ENCODE measurements around the gene PBOV1.

The PBOV1 gene

DNA sequence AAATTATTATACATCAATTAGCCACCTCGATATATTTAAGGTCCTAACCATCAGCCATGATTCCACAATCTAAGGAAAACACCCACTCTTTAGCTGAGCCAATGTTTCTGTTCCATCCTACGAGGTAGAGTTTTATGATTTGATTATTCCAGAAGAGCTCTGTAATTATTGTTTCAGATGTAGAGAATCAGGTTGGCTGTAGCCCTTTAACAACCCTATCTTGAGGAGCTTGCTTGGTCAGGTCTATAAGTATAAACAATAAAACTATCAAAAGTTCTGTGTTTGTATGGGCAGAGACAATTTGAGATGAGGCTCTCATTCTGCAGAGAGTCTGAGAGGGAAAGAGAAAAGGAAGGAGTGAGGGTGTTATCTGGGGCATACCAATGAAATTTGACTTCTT lies at the start of gene PBOV1:
Gene PBOV1 (minus strand): TSS at position 43 of the 400 bp plus-strand sequence. CDS start 96 bp downstream, outside the sequence.
- H3K4me1 ChIP-seq (ENCODE audit: insufficient read depth, low read length): no peaks in the 10 kb centered on the region
- H3K36me3 ChIP-seq (ENCODE audit: insufficient read depth, low read length): no peaks in the 10 kb centered on the region

DNA sequence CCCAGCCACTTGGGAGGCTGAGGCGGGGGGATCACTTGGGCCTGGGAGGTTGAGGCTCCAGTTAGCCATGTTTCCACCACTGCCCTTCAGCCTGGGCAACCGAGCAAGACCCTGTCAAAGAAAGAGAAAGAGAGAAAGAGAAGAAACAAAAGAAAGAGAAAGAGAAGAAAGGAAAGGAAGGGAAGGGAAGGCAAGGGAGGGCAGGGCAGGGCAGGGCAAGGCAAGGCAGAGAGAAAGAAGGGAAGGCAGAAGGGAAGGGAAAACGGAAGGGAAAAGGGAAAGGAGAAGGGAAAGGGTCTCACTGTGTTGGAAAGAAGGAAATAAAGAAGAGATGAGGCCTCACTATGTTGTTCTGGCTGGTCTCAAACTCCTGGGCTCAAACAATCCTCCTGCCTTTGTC lies 47.8 kb upstream of the PBOV1 start:
- Histone ChIP-seq H3K9me3 (ENCODE audit: low read length) (no peaks in the 10 kb centered on the region), H3K4me3 (ENCODE audit: low read depth in 1 of 2, low read length in 2 of 2) (no peak overlapping the region), H3K9ac (ENCODE audit: low read length) (no peak overlapping the region), H3K27me3 (ENCODE audit: control insufficient read depth in 1 of 2, insufficient read depth in 2 of 2, low read length in 2 of 2) (no peaks in the 10 kb centered on the region), H3K4me1 (ENCODE audit: insufficient read depth, low read length) (no peaks in the 10 kb centered on the region), H3K36me3 (ENCODE audit: insufficient read depth, low read length) (no peaks in the 10 kb centered on the region), H3K27ac (ENCODE audit: low read depth, low read length) (no peak overlapping the region)

More for the DNA sequence above, at the start of gene PBOV1:
- H3K4me3 ChIP-seq (ENCODE audit: low read depth in 1 of 2, low read length in 2 of 2): no peak within 1 kb of the TSS
- H3K9me3 ChIP-seq (ENCODE audit: low read length): no peaks in the 10 kb centered on the region
- H3K27me3 ChIP-seq (ENCODE audit: control insufficient read depth in 1 of 2, insufficient read depth in 2 of 2, low read length in 2 of 2): no peaks in the 10 kb centered on the region
- H3K9ac ChIP-seq (ENCODE audit: low read length): no peak within 1 kb of the TSS
- H3K27ac ChIP-seq (ENCODE audit: low read depth, low read length): no peak within 1 kb of the TSS

DNA sequence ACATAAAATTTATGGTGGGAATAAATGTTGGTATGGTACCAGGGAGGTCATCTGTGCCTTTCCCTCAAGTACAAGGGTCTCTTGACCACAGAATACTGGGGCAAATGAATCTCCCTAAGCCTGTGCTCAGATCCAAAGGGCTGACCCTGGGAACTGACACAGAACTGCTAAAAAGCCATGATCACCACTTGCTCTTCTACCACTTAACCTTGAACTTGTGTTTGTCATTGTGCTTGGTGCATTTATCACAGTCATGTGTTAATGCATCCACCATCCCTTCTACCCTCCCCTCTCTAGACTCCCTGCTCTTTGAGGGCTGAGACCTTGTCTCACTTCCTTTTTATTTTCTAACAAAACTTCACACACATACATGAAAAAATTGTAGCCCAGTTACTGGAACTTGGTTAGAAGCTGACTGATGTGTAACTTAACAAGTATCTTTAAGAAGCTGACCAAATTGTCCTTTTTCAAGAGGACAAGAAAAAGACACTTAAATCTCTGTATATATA lies 46.1 kb upstream of the PBOV1 start:
- Histone ChIP-seq H3K4me1 (ENCODE audit: insufficient read depth, low read length) (no peaks in the 10 kb centered on the region), H3K9me3 (ENCODE audit: low read length) (no peaks in the 10 kb centered on the region), H3K27ac (ENCODE audit: low read depth, low read length) (no peak overlapping the region)

DNA sequence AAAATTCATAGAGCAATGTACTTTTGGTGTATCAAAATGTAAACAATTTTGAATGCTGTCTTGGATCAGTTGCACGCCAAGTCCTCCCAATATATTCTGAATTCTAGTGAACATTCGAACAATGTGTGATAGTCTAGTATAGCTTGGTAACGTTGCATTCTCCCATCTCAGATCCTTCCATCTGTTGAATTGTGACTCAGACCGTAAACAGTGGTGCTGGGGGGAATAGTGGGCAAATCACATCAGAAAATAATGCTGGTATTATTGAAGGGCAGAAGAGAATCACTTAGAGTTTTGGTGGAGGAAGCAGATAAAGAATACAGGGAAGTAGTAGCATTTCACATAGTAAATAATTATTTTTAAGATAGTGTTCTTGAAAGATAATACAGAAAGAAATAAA lies 45.7 kb upstream of the PBOV1 start:
- H3K27ac ChIP-seq (ENCODE audit: low read depth, low read length): no peak overlapping the region
- H3K27me3 ChIP-seq (ENCODE audit: control insufficient read depth in 1 of 2, insufficient read depth in 2 of 2, low read length in 2 of 2): no peaks in the 10 kb centered on the region

More for the DNA sequence above, 46.1 kb upstream of the PBOV1 start:
- Histone ChIP-seq H3K9ac (ENCODE audit: low read length) (no peak overlapping the region), H3K36me3 (ENCODE audit: insufficient read depth, low read length) (no peaks in the 10 kb centered on the region), H3K27me3 (ENCODE audit: control insufficient read depth in 1 of 2, insufficient read depth in 2 of 2, low read length in 2 of 2) (no peaks in the 10 kb centered on the region), H3K4me3 (ENCODE audit: low read depth in 1 of 2, low read length in 2 of 2) (no peak overlapping the region)

DNA sequence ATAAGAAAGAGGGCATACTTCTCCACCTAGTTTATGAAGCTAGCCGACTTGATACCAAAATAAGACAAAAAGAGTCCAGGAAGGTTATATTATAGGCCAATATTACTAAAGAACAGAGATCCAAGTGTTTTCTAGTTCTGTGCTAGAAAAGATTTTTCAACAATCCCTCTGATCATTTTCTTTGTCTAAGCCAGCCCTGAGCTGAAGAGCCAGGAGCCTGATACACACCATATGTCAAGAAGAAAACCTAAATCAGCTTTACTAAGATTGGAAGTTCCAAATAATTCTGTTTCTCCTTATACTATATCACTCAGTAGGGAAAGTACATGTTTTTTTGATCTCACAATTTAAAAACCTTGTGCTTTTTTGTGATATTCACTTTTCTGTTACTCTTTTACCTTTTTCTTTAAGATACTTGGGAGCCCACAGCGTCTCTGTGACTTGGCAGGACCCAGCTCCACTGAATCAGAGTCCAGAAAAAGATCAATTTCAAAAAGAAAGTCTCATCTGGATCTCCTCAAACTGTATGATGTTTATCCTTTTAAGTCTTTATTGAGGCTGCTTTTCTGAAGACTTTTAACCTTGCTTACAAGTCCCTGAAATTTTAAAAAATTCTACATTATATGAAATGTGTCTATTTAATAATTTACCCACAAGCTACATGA lies 43.0 kb upstream of the PBOV1 start:
- Histone ChIP-seq H3K36me3 (ENCODE audit: insufficient read depth, low read length) (no peaks in the 10 kb centered on the region), H3K9ac (ENCODE audit: low read length) (no peak overlapping the region), H3K9me3 (ENCODE audit: low read length) (no peaks in the 10 kb centered on the region), H3K4me1 (ENCODE audit: insufficient read depth, low read length) (no peaks in the 10 kb centered on the region), H3K27ac (ENCODE audit: low read depth, low read length) (no peak overlapping the region), H3K4me3 (ENCODE audit: low read depth in 1 of 2, low read length in 2 of 2) (no peak overlapping the region), H3K27me3 (ENCODE audit: control insufficient read depth in 1 of 2, insufficient read depth in 2 of 2, low read length in 2 of 2) (no peaks in the 10 kb centered on the region)

More for the DNA sequence above, 45.7 kb upstream of the PBOV1 start:
- no peak overlapping the region for H3K4me3 ChIP-seq (ENCODE audit: low read depth in 1 of 2, low read length in 2 of 2)
- no peaks in the 10 kb centered on the region for H3K9me3 ChIP-seq (ENCODE audit: low read length)
- H3K36me3 ChIP-seq (ENCODE audit: insufficient read depth, low read length): no peaks in the 10 kb centered on the region
- H3K4me1 ChIP-seq (ENCODE audit: insufficient read depth, low read length): no peaks in the 10 kb centered on the region
- no peak overlapping the region for H3K9ac ChIP-seq (ENCODE audit: low read length)

DNA sequence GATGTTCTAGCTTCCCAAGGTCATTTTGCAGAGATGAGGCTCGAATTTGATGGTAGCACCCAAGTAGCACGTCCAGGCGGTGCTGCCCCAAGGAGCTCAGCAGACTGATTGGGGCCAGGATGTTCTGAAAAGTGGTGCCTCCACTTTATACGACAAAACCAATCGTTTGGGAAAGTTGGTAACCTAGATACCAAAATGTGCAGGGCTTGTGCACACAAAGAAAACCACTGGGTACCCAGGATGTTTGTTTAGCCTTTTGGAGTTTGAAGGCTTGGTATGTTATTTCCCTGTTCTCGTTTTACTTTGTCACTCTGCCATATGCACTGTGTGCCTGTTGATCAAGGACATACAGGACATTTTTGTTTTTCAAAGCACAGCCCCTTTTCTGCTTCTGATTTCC lies 40.7 kb upstream of the PBOV1 start:
- H3K27me3 ChIP-seq (ENCODE audit: control insufficient read depth in 1 of 2, insufficient read depth in 2 of 2, low read length in 2 of 2): no peaks in the 10 kb centered on the region
- no peaks in the 10 kb centered on the region for H3K36me3 ChIP-seq (ENCODE audit: insufficient read depth, low read length)
- no peak overlapping the region for H3K27ac ChIP-seq (ENCODE audit: low read depth, low read length)
- H3K4me1 ChIP-seq (ENCODE audit: insufficient read depth, low read length): no peaks in the 10 kb centered on the region
- H3K9ac ChIP-seq (ENCODE audit: low read length): no peak overlapping the region
- H3K4me3 ChIP-seq (ENCODE audit: low read depth in 1 of 2, low read length in 2 of 2): no peak overlapping the region
- H3K9me3 ChIP-seq (ENCODE audit: low read length): no peaks in the 10 kb centered on the region

DNA sequence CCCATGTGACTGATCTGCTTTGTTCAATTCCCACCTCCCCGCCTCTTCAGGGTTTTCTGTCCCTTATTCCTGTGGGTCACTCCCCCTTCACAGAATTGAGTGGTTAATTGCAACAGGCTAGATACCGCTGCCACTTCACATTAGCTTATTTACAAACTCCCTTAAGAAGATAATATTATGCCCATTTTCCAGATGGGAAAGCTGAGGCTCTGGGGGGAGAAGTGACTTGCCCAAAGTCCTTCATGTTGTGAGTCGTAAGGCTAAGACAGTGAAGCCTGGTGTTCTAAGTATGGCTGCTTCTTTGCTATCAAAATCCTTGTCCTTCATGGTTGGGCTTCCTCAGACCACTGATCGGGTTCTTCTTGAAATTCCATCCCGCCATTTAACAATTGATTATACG lies 39.9 kb upstream of the PBOV1 start:
- Histone ChIP-seq H3K36me3 (ENCODE audit: insufficient read depth, low read length) (no peaks in the 10 kb centered on the region), H3K27me3 (ENCODE audit: control insufficient read depth in 1 of 2, insufficient read depth in 2 of 2, low read length in 2 of 2) (no peaks in the 10 kb centered on the region), H3K27ac (ENCODE audit: low read depth, low read length) (no peak overlapping the region), H3K9me3 (ENCODE audit: low read length) (no peaks in the 10 kb centered on the region), H3K4me1 (ENCODE audit: insufficient read depth, low read length) (no peaks in the 10 kb centered on the region), H3K9ac (ENCODE audit: low read length) (no peak overlapping the region), H3K4me3 (ENCODE audit: low read depth in 1 of 2, low read length in 2 of 2) (no peak overlapping the region)

DNA sequence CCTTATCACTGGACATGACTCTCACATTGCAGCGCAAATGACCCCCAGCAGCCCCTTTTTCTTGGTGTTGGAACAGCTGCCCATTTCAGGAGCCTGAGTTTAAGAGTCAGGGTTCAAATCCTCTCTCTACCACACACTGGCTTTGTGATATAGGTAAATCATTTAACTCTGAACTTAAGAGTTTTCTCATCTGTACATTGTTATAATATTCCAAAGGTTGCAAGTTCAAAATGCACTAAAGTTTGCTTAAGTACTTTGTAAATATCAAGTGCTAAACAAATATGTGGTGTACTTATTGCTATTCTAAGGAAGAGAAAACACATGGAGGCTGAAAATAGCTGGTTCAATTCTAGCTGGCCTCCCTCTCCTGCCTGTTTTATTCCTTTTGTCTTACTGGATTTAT lies 39.3 kb upstream of the PBOV1 start:
- no peak overlapping the region for H3K4me3 ChIP-seq (ENCODE audit: low read depth in 1 of 2, low read length in 2 of 2)
- H3K9me3 ChIP-seq (ENCODE audit: low read length): no peaks in the 10 kb centered on the region
- H3K4me1 ChIP-seq (ENCODE audit: insufficient read depth, low read length): no peaks in the 10 kb centered on the region
- no peak overlapping the region for H3K9ac ChIP-seq (ENCODE audit: low read length)
- no peak overlapping the region for H3K27ac ChIP-seq (ENCODE audit: low read depth, low read length)
- H3K36me3 ChIP-seq (ENCODE audit: insufficient read depth, low read length): no peaks in the 10 kb centered on the region
- no peaks in the 10 kb centered on the region for H3K27me3 ChIP-seq (ENCODE audit: control insufficient read depth in 1 of 2, insufficient read depth in 2 of 2, low read length in 2 of 2)

DNA sequence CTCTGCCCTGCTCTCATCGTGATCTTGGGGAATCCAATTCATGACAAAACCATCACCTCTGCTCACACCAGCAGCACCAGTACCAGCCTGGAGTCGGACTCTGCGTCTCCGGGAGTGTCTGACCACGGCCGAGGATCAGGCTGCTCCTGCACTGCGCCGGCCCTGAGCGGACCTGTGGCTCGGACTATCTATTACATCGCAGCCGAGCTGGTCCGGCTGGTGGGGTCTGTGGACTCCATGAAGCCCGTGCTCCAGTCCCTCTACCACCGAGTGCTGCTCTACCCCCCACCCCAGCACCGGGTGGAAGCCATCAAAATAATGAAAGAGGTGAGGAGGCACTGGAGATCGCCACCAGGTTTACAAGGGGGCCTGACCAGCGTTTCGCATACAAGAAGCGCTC lies 37.2 kb upstream of the PBOV1 start:
- Histone ChIP-seq H3K27me3 (ENCODE audit: control insufficient read depth in 1 of 2, insufficient read depth in 2 of 2, low read length in 2 of 2) (no peaks in the 10 kb centered on the region), H3K9me3 (ENCODE audit: low read length) (no peaks in the 10 kb centered on the region), H3K4me3 (ENCODE audit: low read depth in 1 of 2, low read length in 2 of 2) (no peak overlapping the region), H3K36me3 (ENCODE audit: insufficient read depth, low read length) (no peaks in the 10 kb centered on the region), H3K9ac (ENCODE audit: low read length) (no peak overlapping the region), H3K4me1 (ENCODE audit: insufficient read depth, low read length) (no peaks in the 10 kb centered on the region), H3K27ac (ENCODE audit: low read depth, low read length) (no peak overlapping the region)

DNA sequence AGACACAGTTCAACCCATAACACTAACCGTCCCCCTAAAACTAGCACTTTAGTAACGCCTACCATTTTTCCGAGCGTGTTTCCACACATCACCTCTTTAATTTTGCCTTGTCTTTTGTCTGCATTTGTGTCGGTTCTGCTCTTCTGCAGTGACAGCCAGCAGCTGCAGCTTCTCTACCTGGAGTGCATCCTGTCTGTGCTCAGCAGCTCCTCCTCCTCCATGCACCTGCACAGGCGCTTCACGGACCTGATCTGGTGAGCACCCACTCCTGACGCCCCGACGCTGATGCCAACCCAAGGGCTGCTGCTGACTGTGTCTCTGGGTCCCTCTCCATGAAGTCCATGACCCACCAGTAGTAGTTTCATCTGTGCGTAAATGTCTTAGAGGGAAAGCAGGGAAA lies 35.4 kb upstream of the PBOV1 start:
- no peak overlapping the region for H3K4me3 ChIP-seq (ENCODE audit: low read depth in 1 of 2, low read length in 2 of 2)
- H3K9ac ChIP-seq (ENCODE audit: low read length): no peak overlapping the region
- H3K27ac ChIP-seq (ENCODE audit: low read depth, low read length): no peak overlapping the region
- no peaks in the 10 kb centered on the region for H3K9me3 ChIP-seq (ENCODE audit: low read length)
- H3K4me1 ChIP-seq (ENCODE audit: insufficient read depth, low read length): no peaks in the 10 kb centered on the region
- no peaks in the 10 kb centered on the region for H3K36me3 ChIP-seq (ENCODE audit: insufficient read depth, low read length)
- H3K27me3 ChIP-seq (ENCODE audit: control insufficient read depth in 1 of 2, insufficient read depth in 2 of 2, low read length in 2 of 2): no peaks in the 10 kb centered on the region

DNA sequence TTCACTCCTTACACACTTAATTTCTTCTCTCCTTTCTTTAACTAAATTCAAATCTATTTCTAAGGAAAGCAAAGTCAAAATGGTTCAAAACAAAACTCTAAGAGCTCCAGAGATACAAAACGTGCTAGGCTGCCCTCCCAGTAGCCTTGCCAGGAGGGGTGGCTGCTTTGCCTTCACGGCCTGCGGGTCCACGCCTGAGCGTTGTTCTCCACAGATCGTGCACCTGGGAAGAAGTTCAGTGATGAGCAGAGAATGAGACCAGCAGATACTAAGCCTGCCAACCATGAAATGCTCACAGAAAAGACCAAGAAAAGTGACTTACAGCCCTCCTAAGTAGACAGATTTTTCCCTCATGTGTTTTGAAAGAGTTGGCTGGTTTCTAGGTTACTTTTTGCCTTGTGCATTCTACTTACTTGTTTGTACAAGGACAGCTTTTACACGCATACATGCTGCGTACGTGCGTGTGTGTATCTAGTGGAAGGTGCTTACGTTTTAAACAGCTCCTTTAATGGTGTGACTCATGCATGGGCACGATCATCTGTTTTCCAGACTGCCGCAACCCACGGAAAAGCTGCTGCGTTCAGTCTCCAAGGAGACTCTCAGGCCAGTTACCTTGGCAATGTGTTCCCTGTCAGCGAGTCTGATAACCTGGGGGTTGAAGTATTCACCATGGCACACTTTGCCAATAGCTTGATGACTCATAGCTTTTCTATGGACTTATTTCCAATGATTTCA lies 32.4 kb upstream of the PBOV1 start:
- Histone ChIP-seq H3K27me3 (ENCODE audit: control insufficient read depth in 1 of 2, insufficient read depth in 2 of 2, low read length in 2 of 2) (no peaks in the 10 kb centered on the region), H3K36me3 (ENCODE audit: insufficient read depth, low read length) (no peaks in the 10 kb centered on the region), H3K4me3 (ENCODE audit: low read depth in 1 of 2, low read length in 2 of 2) (no peak overlapping the region), H3K27ac (ENCODE audit: low read depth, low read length) (no peak overlapping the region), H3K4me1 (ENCODE audit: insufficient read depth, low read length) (no peaks in the 10 kb centered on the region), H3K9me3 (ENCODE audit: low read length) (no peaks in the 10 kb centered on the region), H3K9ac (ENCODE audit: low read length) (no peak overlapping the region)

DNA sequence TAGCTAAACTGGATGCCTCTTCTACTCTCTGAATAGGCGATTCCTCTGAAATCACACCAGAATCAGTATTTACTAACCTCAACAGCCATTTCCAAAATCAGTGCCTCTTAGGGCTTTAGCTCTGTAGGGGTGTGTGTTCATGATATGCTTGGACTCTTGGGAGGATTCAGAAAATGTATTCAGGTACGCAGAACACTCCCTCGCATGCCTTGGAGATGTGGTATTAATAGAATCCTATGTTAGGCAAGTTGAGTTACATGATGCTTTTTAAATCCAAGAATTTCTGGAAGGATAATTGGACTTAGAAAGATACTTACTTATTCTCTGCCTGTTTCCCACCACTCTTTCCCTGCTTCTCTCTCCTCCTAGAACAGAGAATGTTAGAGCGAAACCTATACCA lies 31.8 kb upstream of the PBOV1 start:
- Histone ChIP-seq H3K4me1 (ENCODE audit: insufficient read depth, low read length) (no peaks in the 10 kb centered on the region), H3K9me3 (ENCODE audit: low read length) (no peaks in the 10 kb centered on the region), H3K27me3 (ENCODE audit: control insufficient read depth in 1 of 2, insufficient read depth in 2 of 2, low read length in 2 of 2) (no peaks in the 10 kb centered on the region), H3K27ac (ENCODE audit: low read depth, low read length) (no peak overlapping the region), H3K4me3 (ENCODE audit: low read depth in 1 of 2, low read length in 2 of 2) (no peak overlapping the region), H3K9ac (ENCODE audit: low read length) (no peak overlapping the region), H3K36me3 (ENCODE audit: insufficient read depth, low read length) (no peaks in the 10 kb centered on the region)

All from muscle layer of colon (tissue), 2 donors.